ENCODE results near the gene DOCK7. TPM values are rescaled to one million over a fixed set of nuclear protein-coding genes. Genes with fewer than 3 reads are reported as not detected.
"Not testable (repeated sequence)": the region's sequence is repeated elsewhere in the genome, so short reads cannot be mapped to it uniquely, and the experiment has no call there.

DOCK7 gene
- total RNA-seq, 3 donors from 2014 or later = 40.4 to 53.7 (median 41.9) TPM

DNA sequence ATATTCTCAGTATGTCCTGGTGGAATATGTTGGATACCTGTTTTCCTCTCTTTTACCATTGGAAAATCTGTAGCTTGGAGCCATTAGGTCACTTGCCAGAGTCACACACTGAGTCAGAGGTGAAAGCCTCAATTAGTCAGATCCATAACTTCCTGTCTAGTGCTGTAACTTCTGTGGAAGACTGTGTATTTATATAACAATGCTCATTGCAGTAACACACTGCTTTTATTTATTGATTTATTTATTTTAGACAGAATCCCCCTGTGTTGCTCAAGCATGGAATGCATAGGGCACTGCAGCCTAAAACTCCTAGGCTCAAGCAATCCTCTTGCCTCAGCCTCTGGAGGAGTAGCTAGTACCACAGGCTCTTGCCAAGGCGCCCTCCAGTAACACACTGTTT is 1.3 kb upstream of the DOCK7 start:
- intact Hi-C loops (cut with DNase I, micrococcal nuclease) = no loop called here
- no peak overlapping the region for H3K4me3 ChIP-seq
- H3K4me1 ChIP-seq (ENCODE audit: low read depth) = peaks cover 26% of the 10 kb centered on the region
- ATAC-seq = peak; percentile 46
- no peaks in the 10 kb centered on the region for H3K36me3 ChIP-seq (ENCODE audit: low read depth)
- no peak for DNase-seq
- H3K9me3 ChIP-seq = no peaks in the 10 kb centered on the region
- TF ChIP-seq, protein P1, sequence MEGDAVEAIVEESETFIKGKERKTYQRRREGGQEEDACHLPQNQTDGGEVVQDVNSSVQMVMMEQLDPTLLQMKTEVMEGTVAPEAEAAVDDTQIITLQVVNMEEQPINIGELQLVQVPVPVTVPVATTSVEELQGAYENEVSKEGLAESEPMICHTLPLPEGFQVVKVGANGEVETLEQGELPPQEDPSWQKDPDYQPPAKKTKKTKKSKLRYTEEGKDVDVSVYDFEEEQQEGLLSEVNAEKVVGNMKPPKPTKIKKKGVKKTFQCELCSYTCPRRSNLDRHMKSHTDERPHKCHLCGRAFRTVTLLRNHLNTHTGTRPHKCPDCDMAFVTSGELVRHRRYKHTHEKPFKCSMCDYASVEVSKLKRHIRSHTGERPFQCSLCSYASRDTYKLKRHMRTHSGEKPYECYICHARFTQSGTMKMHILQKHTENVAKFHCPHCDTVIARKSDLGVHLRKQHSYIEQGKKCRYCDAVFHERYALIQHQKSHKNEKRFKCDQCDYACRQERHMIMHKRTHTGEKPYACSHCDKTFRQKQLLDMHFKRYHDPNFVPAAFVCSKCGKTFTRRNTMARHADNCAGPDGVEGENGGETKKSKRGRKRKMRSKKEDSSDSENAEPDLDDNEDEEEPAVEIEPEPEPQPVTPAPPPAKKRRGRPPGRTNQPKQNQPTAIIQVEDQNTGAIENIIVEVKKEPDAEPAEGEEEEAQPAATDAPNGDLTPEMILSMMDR (IDR thresholded peaks at IDR 0.05) = no peak

DNA sequence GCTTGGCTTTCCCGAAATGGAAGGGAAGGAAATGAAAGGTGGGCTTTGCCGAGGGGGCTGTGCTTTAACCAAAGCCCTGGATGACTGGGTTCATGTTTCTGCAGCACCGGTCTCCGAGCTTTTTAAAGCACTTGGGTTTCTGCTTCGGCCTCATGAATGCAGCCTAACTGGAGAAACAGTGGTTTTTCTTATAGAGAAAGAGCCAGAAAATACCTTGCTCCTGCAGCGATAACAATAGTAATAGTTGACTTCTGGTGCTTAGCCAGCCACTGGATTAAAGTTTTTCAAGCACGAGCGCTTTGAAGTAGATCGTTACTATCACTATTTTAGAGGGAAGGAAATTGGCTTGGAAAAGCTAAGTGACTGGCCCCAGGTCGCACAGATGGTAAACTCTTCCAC is 500 bp upstream of the DOCK7 start:
- H3K4me1 ChIP-seq (ENCODE audit: low read depth) = peaks cover 26% of the 10 kb centered on the region
- TF ChIP-seq, protein P1 (IDR thresholded peaks at IDR 0.05) = no peak
- peak in 1 of 3 donors; percentile 20 for DNase-seq
- H3K4me3 ChIP-seq = peak overlapping the region; percentile 48
- intact Hi-C loops (cut with DNase I, micrococcal nuclease) = no loop called here
- ATAC-seq = peak; percentile 0
- H3K36me3 ChIP-seq (ENCODE audit: low read depth) = no peaks in the 10 kb centered on the region
- no peaks in the 10 kb centered on the region for H3K9me3 ChIP-seq

DNA sequence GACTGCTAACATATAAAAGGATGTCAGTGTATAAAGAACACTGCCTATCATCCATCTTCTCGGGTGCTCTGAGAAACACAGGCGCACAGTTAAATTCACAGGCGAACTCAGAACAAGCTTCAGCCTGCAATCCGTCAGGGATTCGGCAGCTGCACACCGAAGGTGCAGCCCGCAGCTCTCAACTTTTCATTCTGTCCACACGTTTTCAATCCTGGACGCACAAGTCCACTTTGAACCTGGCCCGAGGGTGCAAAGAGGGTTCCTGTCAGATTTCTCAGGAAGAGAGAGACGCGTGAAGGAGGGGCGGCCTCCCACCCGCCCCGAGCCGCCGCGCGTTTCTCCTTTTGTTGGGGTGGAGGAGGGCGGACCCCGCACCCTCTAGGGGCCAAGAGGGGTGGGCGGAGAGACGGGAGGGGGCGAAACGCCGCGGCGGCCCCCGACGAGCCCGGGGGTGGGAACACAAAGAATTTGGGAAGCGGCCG is 724 bp downstream of the DOCK7 start:
- no peaks in the 10 kb centered on the region for H3K36me3 ChIP-seq (ENCODE audit: low read depth)
- peak in 2 of 3 donors; percentile 48 to 67 for DNase-seq
- H3K9me3 ChIP-seq = no peaks in the 10 kb centered on the region
- H3K4me3 ChIP-seq = peak overlapping the region; percentile 48
- peaks cover 26% of the 10 kb centered on the region for H3K4me1 ChIP-seq (ENCODE audit: low read depth)
- intact Hi-C loops (cut with DNase I, micrococcal nuclease) = no loop called here
- peak; percentile 34 for ATAC-seq
- TF ChIP-seq, protein P1 (IDR thresholded peaks at IDR 0.05) = no peak

DNA sequence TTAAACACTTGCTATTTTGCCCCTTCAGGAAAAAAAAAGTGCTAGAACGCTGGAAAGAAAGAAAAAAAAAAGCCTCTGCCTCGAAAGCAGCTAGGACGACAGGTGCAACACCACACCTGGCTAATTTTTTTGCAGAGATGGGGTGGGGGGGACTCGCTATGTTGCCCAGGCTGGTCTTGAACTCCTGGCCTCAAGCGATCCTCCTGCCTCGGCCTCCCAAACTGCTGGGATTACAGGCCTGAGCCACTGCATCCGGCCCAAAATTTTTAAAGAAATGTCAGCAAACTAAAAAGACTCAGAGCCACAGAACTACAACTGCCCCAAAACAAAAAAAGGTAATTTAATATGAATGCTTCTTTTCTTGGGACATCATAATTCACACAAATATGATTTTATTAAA is 1.4 kb downstream of the DOCK7 start:
- TF ChIP-seq, protein P1 (IDR thresholded peaks at IDR 0.05) = no peak
- ATAC-seq = no peak
- peaks cover 30% of the 10 kb centered on the region for H3K4me1 ChIP-seq (ENCODE audit: low read depth)
- intact Hi-C loops (cut with DNase I, micrococcal nuclease) = no loop called here
- no peak overlapping the region for H3K4me3 ChIP-seq
- no peak for DNase-seq
- H3K36me3 ChIP-seq (ENCODE audit: low read depth) = no peaks in the 10 kb centered on the region
- H3K9me3 ChIP-seq = no peaks in the 10 kb centered on the region

DNA sequence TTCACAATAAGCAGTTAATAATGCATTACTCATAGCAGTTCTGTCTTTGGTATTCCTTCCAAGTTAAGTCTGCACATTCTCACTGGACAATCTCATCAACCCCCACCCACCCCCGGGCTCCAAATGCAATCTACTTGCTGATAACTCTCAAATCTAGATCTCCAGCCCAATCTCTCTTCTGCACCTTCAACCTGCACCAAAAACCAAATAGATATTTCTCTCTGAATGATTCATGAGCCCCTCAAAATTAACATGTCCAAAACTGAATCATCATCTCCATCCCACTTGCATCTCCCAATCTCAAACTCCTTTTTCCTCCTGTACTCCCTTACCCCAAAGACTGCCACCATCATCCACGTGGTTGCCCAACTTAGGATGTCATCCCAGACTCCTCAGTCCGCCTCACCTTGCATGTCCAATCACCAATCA is 2.7 kb downstream of the DOCK7 start:
- DNase-seq (no peak), ATAC-seq (no peak)
- TF ChIP-seq, protein P1 (IDR thresholded peaks at IDR 0.05) = no peak
- no peaks in the 10 kb centered on the region for H3K36me3 ChIP-seq (ENCODE audit: low read depth)
- H3K4me3 ChIP-seq = no peak overlapping the region
- intact Hi-C loops (cut with DNase I, micrococcal nuclease) = no loop called here
- peaks cover 22% of the 10 kb centered on the region for H3K4me1 ChIP-seq (ENCODE audit: low read depth)
- H3K9me3 ChIP-seq = no peaks in the 10 kb centered on the region

DNA sequence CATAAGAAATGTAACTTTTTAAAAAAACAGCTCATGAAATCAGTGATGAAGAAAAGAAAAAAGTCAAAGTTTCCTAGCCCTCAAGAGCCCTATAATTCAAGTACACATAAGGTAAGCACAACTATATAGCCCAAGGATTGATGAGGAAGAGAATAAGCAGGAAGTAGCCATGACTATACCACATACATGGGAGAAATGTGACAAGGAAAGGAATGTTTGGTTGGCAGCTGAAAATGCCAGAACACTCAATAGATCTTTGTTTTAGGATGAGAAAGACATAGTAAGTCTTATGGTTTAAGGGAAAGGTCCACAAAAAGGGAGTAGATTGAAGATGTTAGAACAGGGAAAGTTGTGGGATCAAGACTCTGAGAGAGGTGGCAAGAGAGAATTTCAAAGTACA is 5.7 kb downstream of the DOCK7 start:
- Histone ChIP-seq H3K4me3 (no peak overlapping the region), H3K9me3 (no peaks in the 10 kb centered on the region), H3K4me1 (ENCODE audit: low read depth) (peaks cover 5% of the 10 kb centered on the region), H3K36me3 (ENCODE audit: low read depth) (no peaks in the 10 kb centered on the region)
- peak; percentile 89 for ATAC-seq
- DNase-seq = no peak
- intact Hi-C loops (cut with DNase I, micrococcal nuclease) = no loop called here
- TF ChIP-seq, protein P1 (IDR thresholded peaks at IDR 0.05) = no peak

DNA sequence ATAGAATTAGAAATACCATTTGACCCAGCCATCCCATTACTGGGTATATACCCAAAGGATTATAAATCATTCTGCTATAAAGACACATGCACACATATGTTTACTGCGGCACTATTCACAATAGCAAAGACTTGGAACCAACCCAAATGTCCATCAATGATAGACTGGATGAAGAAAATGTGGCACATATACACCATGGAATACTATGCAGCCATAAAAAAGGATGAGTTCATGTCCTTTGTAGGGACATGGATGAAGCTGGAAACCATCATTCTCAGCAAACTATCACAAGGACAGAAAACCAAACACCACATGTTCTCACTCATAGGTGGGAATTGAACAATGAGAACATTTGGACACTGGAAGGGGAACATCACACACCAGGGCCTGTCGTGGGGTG is 7.2 kb downstream of the DOCK7 start:
- intact Hi-C loops (cut with DNase I, micrococcal nuclease); H3K4me3 ChIP-seq; H3K36me3 ChIP-seq (ENCODE audit: low read depth); DNase-seq; H3K9me3 ChIP-seq; H3K4me1 ChIP-seq (ENCODE audit: low read depth); ATAC-seq: not testable (repeated sequence)

DNA sequence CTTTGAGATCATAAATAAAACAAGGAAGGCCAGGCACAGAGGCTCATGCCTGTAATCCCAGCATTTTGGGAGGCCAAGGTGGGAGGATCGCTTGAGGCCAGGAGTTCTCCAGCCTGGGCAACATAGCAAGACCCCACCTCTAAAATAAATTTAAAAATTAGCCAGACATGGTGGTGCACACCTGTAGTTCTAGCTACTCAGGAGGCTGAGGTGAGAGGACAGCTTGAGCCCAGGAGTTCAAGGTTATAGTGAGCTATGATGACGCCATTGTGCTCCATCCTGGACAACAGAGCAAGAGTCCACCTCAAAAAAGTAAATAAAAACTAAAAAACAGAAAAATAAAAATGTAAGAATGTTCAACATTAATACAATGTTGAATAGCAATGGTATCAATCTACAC is 10.4 kb downstream of the DOCK7 start:
- ATAC-seq; H3K4me3 ChIP-seq; H3K4me1 ChIP-seq (ENCODE audit: low read depth); intact Hi-C loops (cut with DNase I, micrococcal nuclease); H3K36me3 ChIP-seq (ENCODE audit: low read depth); DNase-seq; H3K9me3 ChIP-seq: not testable (repeated sequence)

Data from mucosa of descending colon (tissue), 3 donors.